Measurements from ENCODE around the gene ZNF687.

The ZNF687 gene, protein sequence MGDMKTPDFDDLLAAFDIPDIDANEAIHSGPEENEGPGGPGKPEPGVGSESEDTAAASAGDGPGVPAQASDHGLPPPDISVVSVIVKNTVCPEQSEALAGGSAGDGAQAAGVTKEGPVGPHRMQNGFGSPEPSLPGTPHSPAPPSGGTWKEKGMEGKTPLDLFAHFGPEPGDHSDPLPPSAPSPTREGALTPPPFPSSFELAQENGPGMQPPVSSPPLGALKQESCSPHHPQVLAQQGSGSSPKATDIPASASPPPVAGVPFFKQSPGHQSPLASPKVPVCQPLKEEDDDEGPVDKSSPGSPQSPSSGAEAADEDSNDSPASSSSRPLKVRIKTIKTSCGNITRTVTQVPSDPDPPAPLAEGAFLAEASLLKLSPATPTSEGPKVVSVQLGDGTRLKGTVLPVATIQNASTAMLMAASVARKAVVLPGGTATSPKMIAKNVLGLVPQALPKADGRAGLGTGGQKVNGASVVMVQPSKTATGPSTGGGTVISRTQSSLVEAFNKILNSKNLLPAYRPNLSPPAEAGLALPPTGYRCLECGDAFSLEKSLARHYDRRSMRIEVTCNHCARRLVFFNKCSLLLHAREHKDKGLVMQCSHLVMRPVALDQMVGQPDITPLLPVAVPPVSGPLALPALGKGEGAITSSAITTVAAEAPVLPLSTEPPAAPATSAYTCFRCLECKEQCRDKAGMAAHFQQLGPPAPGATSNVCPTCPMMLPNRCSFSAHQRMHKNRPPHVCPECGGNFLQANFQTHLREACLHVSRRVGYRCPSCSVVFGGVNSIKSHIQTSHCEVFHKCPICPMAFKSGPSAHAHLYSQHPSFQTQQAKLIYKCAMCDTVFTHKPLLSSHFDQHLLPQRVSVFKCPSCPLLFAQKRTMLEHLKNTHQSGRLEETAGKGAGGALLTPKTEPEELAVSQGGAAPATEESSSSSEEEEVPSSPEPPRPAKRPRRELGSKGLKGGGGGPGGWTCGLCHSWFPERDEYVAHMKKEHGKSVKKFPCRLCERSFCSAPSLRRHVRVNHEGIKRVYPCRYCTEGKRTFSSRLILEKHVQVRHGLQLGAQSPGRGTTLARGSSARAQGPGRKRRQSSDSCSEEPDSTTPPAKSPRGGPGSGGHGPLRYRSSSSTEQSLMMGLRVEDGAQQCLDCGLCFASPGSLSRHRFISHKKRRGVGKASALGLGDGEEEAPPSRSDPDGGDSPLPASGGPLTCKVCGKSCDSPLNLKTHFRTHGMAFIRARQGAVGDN

DNA sequence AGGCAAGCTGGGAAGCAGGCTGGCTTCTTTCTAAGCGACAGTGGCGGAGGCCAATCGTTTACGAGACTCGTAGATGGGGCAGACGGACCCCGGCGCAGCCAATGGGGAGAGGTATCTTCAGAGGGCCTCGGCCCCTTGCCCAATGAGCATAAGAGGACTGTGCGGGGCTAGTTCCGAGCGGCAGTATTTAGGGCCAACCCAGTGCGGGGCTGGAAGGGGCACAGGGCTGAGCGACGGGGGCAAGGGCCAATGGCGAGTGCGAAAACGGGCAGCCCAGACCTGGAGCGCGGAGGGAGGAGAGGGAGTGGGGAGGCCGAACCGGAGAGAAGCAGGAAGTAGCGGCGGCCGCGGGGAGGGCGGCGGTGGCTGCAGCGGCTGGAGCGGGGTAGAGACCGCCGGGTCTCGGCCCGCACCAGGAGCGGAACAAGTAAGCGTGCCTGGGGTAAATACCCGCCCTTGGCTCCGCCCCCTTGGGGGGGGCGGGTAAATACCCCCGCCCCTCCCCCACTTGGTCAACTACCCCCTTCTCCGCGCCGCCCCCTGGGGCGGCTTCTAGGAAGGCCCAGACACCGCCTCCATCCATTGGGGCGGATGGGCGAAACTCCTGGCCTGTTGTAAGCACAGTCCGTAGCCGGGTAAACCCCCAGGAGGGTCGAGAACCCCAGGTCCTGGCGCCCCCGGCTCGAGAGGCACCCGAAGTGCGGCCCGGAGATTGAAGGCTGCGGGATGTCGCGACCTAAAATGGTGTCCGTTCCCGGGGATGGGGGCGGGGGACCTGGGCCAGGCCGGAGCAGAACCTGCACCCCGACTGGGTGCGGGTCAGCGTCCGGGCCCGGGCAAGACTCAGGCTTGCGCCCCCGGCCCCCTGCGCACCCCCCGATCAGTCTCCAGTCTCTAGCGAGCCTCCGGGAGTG, at the start of gene ZNF687:
Gene ZNF687 (plus strand): TSS at position 331 of the 914 bp plus-strand sequence. CDS start 3,993 bp downstream, outside the sequence.
- H3K4me3 ChIP-seq (ENCODE audit: low read depth, low read length), result peak within 1 kb of the TSS; percentile 89
- peak; percentile 100 for DNase-seq (ENCODE audit: low read depth)
- TF ChIP-seq CTCF (IDR thresholded peaks at IDR 0.05; ENCODE audit: low read depth, low read length, missing control alignments), result no peak

GRCh38 chr1:151235235-151235634, 46.9 kb upstream of the ZNF687 start:
- TF ChIP-seq CTCF (IDR thresholded peaks at IDR 0.05; ENCODE audit: low read depth, low read length, missing control alignments), result no peak

GRCh38 chr1:151237678-151238466, 44.2 kb upstream of the ZNF687 start:
- peak; percentile 13 for DNase-seq (ENCODE audit: low read depth)
- H3K4me3 ChIP-seq (ENCODE audit: low read depth, low read length), result no peak overlapping the region
- TF ChIP-seq CTCF (IDR thresholded peaks at IDR 0.05; ENCODE audit: low read depth, low read length, missing control alignments), result no peak

More at GRCh38 chr1:151235235-151235634, 46.9 kb upstream of the ZNF687 start:
- H3K4me3 ChIP-seq (ENCODE audit: low read depth, low read length), result no peak overlapping the region
- DNase-seq (ENCODE audit: low read depth), result no peak

GRCh38 chr1:151238467-151238739, 43.7 kb upstream of the ZNF687 start:
- H3K4me3 ChIP-seq (ENCODE audit: low read depth, low read length), result no peak overlapping the region
- DNase-seq (ENCODE audit: low read depth), result no peak
- TF ChIP-seq CTCF (IDR thresholded peaks at IDR 0.05; ENCODE audit: low read depth, low read length, missing control alignments), result no peak

- DNase-seq (ENCODE audit: low read depth), result no peak
- H3K4me3 ChIP-seq (ENCODE audit: low read depth, low read length), result no peak overlapping the region
- TF ChIP-seq CTCF (IDR thresholded peaks at IDR 0.05; ENCODE audit: low read depth, low read length, missing control alignments), result no peak
Measured at GRCh38 chr1:151242442-151242841, 39.7 kb upstream of the ZNF687 start.

Measured in GM12864 (cell line).